HAP-1 (cell line): ENCODE measurements around the gene TAS2R41.

Experiments used
- DNase-seq, 2 experiments: peaks; one replicate each; pipeline ENCODE4 v3.0.0-alpha.2; 2016 to 2020; ENCODE audit warnings: low spot score in 2 of 2
- H3K27me3 ChIP-seq: fragments of 250-450 bp; sonication (Bioruptor Pico); 2 replicates; pipeline ENCODE4 v1.5.1; 2020; ENCODE audit warnings: low read depth, mild to moderate bottlenecking, moderate library complexity
- H3K36me3 ChIP-seq: fragments of 250-450 bp; sonication (Bioruptor Pico); replicated peaks from 2 replicates; pipeline ENCODE4 v1.5.1; 2020; ENCODE audit warnings: mild to moderate bottlenecking
- H3K4me1 ChIP-seq: fragments of 250-450 bp; sonication (Bioruptor Pico); 2 replicates; pipeline ENCODE4 v1.5.1; 2020; ENCODE audit warnings: mild to moderate bottlenecking
- H3K4me3 ChIP-seq: fragments of 250-450 bp; sonication (Bioruptor Pico); 2 replicates; pipeline ENCODE4 v1.5.1; 2020; ENCODE audit warnings: mild to moderate bottlenecking, moderate library complexity
- H3K9me3 ChIP-seq: fragments of 250-450 bp; sonication (Bioruptor Pico); 2 replicates; pipeline ENCODE4 v1.5.1; 2020; ENCODE audit warnings: mild to moderate bottlenecking, moderate library complexity
- in situ Hi-C: fragments of 300-500 bp; cut with MboI; formaldehyde crosslinking; loops from 3 replicates; pipeline ENCODE4 v1.14.3; 2020; ENCODE audit warnings: low sequenced_read_pairs, inconsistent platforms, mixed read lengths

TAS2R41 gene

DNA sequence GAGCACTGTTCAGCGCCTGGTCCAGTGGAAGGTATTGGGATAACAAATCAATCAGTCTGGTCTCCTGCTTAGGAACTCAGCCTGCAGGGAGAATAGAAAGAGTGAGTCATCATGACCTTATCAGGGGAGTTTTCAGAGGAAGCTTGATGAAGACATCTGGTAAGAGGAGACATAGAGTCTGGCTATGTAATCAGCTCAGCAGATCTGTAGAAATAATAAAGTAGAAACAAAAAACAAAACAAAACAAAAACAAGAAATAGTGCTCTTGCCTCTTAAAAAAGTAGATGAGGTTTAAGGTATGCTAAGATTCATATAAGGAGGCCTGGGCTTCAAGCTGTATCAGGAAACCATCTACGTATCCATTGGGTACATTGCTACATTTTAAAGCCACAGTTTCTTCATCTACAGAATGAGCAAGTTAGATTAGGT lies 14.4 kb downstream of the TAS2R41 start:
- no peaks in the 10 kb centered on the region for H3K4me1 ChIP-seq
- DNase-seq, result no peak
- peaks cover 4% of the 10 kb centered on the region for H3K27me3 ChIP-seq
- H3K36me3 ChIP-seq, result no peaks in the 10 kb centered on the region
- in situ Hi-C loops, result no loop called here
- no peaks in the 10 kb centered on the region for H3K9me3 ChIP-seq
- no peak overlapping the region for H3K4me3 ChIP-seq

DNA sequence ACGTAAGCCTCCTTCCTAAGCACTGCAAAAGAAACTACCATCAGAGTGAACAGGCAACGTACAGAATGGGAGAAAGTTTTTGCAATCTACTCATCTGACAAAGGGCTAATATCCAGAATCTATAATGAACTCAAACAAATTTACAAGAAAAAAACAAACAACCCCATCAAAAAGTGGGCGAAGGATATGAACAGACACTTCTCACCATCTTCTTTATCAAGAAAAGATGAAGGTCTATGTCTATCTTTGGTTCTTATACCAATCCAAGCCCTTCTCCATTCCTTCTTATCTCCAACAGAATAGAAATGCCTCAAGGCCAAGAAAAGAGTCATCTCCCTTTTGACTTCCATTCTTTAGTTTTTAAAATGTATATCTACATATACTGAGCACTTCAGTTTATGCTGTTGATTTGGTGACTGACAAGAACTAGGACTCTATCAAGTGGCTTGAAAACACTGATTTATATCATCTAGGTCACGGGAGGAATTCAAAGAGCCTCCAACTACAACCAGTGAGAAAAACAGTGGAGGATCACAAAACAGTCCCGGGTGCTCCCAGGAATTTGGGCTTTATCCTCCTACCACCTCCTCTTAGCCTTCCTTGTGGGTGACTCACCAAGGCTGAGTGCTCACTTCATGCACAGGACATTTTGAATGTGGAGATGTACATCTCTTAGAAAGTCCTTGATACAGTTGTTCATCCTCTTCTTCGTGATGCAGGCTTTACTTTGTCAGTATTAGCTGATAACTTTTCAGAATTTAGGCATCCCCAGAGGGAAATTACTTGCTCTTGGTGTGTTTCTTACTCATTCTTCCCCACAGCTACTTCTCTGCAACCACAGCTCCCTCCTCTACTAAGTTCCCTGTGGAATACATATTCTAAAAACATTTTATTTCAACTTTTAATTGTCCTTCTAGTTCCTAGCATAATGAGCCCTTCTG lies 15.4 kb downstream of the TAS2R41 start:
- no peaks in the 10 kb centered on the region for H3K4me1 ChIP-seq
- H3K36me3 ChIP-seq, result no peaks in the 10 kb centered on the region
- in situ Hi-C loops, result no loop called here
- peaks cover 4% of the 10 kb centered on the region for H3K27me3 ChIP-seq
- no peaks in the 10 kb centered on the region for H3K9me3 ChIP-seq
- no peak overlapping the region for H3K4me3 ChIP-seq
- DNase-seq, result no peak

DNA sequence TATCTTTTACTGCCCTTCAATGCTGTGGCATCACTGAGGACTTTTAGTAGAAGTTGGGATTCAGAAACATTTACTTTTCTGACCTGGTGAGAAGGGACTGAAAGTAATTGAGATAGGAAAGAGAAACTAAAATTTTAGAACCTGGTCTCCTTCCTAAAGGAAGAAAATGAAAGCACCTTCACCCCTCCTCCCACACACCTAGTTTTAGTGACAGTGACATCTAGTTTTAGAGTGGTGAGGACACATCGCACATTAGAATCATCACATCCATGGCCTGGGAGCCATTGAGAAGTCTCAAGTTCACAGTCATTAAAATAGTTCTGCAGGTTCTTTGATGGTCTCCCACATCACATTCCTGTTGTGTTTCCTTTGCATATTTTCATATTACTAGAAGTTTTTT lies 16.1 kb downstream of the TAS2R41 start:
- Histone ChIP-seq H3K9me3 (no peaks in the 10 kb centered on the region), H3K36me3 (no peaks in the 10 kb centered on the region), H3K27me3 (peaks cover 4% of the 10 kb centered on the region), H3K4me1 (no peaks in the 10 kb centered on the region), H3K4me3 (no peak overlapping the region)
- no peak for DNase-seq
- in situ Hi-C loops, result no loop called here

DNA sequence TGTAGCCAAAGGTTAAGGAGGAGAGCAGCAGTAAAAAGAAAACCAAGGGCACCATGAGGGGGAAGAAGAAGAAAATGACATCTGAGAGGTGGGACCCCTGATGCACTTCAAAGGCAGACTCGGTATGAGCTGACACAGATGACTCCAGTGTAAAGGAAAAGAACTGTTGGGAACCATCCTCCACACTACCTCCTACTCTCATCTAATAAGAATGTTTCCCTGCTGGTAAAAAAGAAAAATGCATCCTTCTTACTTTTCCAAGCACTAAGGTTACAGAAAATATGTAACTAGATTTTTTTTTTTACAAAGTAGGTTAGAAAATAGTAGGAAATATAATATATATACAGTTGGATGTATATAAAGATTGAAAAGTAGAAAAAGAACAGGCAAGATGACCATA lies 16.9 kb downstream of the TAS2R41 start:
- in situ Hi-C loops, result no loop called here
- Histone ChIP-seq H3K4me1 (no peaks in the 10 kb centered on the region), H3K36me3 (no peaks in the 10 kb centered on the region), H3K27me3 (peaks cover 4% of the 10 kb centered on the region), H3K4me3 (no peak overlapping the region), H3K9me3 (no peaks in the 10 kb centered on the region)
- DNase-seq, result no peak

DNA sequence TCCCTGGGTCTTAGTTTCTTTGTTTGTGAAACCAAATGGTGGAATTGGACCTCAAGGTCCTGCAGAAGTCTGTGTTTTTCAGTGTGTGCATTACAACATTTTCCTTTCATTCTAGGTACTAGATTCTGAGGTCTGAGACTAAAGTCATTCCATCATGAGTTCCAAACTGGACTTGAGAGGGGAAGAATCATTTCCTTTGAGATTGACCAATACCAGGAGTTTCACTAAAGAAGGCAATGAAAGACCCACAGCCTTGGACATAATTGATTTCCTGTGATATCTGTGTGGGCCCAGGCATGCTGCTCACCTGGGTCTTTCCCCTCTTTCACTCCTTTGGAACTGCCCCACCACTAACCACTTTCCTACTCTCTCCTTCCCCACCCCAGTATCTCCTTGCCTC lies 18.2 kb downstream of the TAS2R41 start:
- in situ Hi-C loops, result no loop called here

DNA sequence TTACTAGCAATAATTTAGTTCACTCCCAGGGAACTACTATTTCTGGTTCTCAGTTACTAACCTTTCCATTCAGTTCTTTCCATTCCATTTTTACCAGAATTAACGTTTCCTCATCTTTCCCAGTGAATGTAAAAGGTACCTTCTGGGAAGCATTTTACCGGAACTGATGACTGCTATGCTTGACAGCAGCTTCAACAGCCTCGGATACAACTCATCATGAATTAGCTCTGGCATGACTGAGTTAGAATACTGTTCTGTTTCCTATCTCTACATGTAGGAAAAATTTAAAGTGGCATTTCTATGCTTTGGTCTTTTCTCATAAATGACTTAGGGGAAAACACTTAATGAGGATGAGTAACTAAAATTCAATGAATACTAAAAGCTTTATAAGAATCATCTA lies 18.6 kb downstream of the TAS2R41 start:
- in situ Hi-C loops, result no loop called here
- Histone ChIP-seq H3K9me3 (no peaks in the 10 kb centered on the region), H3K36me3 (no peaks in the 10 kb centered on the region), H3K4me1 (no peaks in the 10 kb centered on the region), H3K27me3 (peaks cover 2% of the 10 kb centered on the region), H3K4me3 (no peak overlapping the region)
- no peak for DNase-seq

More for the DNA sequence above, 18.2 kb downstream of the TAS2R41 start:
- no peaks in the 10 kb centered on the region for H3K4me1 ChIP-seq
- no peak for DNase-seq
- no peak overlapping the region for H3K4me3 ChIP-seq
- peaks cover 2% of the 10 kb centered on the region for H3K27me3 ChIP-seq
- no peaks in the 10 kb centered on the region for H3K9me3 ChIP-seq
- H3K36me3 ChIP-seq, result no peaks in the 10 kb centered on the region

DNA sequence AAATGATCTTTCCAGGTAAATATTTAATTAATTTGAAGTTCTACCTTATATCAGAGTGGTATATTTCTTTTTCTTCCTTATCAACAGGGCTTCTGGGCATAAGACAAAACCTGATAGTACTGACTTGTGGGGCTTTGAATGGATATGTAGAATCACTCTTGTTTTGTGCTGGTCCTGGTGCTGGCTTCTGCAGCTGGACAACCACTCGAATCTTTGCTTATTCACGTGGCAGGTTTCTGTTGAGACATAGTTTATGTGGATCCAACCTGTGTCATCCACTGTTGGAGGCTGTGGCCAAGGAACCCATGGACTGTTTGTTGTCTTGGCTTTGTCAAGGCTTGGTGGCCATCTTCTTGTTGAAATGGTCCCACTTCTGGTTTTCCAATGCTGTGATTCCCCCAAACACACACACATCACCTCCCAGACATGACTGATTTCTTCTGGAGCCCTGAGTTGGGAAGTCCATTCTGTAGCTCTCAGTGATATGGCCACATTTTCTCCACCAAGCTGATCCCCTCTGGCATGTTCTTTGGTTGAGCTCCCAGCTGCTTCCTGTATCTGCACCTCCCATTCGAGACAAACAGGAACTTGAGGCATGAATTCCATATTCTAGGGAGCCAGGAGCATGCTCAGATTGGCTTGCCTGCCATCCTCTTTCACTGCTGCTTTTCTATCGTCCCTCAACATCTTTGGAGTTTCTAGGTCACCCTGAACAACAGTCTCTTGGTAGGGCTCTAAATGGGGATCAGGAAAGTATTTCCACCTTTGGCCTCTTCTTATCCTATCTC lies 19.5 kb downstream of the TAS2R41 start:
- H3K9me3 ChIP-seq, result no peaks in the 10 kb centered on the region
- no peak overlapping the region for H3K4me3 ChIP-seq
- no peaks in the 10 kb centered on the region for H3K36me3 ChIP-seq
- H3K27me3 ChIP-seq, result peaks cover 2% of the 10 kb centered on the region
- no peaks in the 10 kb centered on the region for H3K4me1 ChIP-seq
- DNase-seq, result no peak
- in situ Hi-C loops, result no loop called here

DNA sequence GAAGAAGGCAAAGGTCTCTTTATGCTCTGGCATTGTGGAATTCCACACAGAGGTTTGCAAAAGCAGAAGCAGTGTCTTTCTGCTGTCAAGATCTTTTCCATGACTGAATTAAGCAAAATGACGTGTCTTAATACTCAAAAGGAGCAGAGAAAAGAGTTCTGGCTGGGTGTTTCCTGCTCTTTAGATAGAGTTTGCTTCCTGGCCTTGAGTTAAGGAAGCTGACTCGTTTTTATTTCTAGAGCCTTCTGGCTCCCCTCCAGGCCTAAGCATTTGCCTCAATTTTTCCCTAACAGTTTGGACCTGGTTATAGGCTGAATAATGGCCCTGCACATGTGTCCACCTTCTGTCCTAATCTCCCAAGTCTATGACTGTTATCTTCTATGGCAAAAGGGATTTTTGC lies 21.6 kb downstream of the TAS2R41 start:
- no peaks in the 10 kb centered on the region for H3K9me3 ChIP-seq
- H3K36me3 ChIP-seq, result no peaks in the 10 kb centered on the region
- peaks cover 2% of the 10 kb centered on the region for H3K27me3 ChIP-seq
- in situ Hi-C loops, result no loop called here
- no peaks in the 10 kb centered on the region for H3K4me1 ChIP-seq
- no peak for DNase-seq
- no peak overlapping the region for H3K4me3 ChIP-seq

DNA sequence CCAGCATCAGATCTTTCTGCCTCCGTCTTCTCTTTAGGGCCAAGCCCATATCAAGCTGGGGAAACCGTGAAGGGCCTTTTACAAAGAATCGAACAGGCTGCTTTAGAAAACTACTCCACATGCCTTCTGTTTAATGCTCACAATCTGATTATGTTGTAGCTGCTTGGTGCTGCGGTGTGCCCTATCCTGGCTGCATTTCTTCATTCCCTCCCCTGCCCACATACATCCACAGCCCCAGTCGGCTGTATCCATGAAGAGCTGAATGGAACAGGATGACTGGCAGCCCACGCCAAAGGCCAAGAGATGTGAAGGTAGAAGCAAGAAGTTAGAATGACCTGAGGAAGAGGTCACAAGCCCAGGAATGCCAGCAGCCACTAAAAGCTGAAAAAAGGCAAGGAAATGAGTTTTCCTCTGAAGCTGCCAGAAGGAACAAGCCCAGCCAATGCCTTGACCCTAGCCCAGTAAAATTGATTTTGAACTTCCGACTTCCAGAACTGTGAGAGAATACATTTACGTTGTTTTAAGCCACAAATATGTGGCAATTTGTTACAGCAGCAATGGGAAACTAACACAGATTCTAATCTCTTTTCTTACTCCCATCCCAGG lies 22.2 kb downstream of the TAS2R41 start:
- Histone ChIP-seq H3K4me3 (no peak overlapping the region), H3K9me3 (no peaks in the 10 kb centered on the region), H3K27me3 (peaks cover 2% of the 10 kb centered on the region), H3K36me3 (no peaks in the 10 kb centered on the region), H3K4me1 (no peaks in the 10 kb centered on the region)
- in situ Hi-C loops, result no loop called here
- DNase-seq, result no peak

DNA sequence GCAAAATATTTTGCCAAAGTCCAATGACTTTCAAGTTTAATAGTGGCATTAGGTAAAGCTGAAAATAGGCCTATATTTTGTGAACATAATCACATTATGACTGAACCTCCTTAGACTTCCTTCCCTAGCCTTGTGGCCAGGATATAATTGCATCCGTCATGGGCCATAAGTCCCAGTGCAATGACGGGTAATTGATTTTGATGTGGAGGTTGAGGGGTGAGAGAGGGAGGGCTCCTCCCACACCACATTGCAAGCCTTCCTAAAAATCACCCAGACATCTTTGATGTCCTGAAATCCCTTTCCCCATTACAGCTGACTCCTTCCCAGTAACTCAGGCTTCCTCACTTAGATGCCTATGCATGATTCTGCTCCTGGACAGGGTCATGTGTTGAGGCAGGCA lies 25.6 kb downstream of the TAS2R41 start:
- Histone ChIP-seq H3K36me3 (no peaks in the 10 kb centered on the region), H3K4me3 (no peak overlapping the region), H3K9me3 (no peaks in the 10 kb centered on the region), H3K27me3 (no peaks in the 10 kb centered on the region), H3K4me1 (no peaks in the 10 kb centered on the region)
- DNase-seq, result no peak
- in situ Hi-C loops, result no loop called here

DNA sequence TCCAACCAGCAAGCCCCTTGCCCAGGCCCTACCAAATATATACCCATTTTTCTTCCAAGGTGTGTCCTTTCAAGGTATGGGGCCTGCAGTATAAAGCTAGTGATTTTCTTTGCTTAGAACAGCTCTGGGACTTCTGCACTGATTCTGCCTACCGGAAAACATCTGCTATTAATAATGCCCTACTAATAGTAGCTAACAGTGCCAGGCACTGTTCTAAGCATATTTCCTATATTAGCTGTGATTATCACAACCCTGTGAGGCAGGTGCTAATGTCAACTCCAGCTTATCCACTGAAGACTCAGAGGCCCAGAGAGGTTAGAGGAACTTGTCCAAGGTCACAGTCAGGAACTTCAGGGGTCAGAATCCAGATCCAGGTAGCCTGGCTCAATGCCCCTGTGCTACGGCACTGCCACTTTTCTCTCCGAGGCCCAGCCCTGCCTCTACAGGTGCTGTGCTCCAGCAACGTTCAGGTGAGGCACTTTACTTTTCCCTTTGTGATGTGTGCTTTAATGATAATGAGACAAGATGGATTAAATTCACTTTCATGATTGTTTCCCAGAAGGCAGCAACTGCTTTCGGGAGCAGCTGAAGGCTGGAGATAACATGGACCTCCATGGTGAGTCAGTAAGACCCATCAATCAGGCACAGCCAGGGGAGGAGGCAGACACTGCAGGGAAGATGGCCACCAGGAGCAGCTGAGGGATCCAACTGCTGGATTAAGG lies 26.7 kb downstream of the TAS2R41 start:
- in situ Hi-C loops, result no loop called here
- DNase-seq, result no peak
- no peaks in the 10 kb centered on the region for H3K4me1 ChIP-seq

DNA sequence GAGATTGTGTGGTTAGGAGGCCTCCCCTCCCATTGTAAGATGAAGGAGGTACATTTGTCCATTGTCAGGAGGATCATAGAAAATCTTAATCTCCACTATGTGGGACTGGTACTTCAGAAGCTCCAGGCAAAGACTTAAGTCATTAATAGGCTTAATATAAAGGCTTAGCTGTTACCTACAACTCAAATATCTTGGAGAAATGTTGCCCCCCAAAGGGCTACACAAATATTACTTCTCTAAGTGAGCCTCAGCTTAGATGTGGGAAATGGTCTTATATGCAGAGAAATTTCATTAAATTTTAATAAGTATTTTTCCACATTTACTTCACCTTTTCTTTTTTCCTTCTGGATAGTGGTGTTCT lies 27.2 kb downstream of the TAS2R41 start:
- no peaks in the 10 kb centered on the region for H3K36me3 ChIP-seq
- no peak for DNase-seq
- no peaks in the 10 kb centered on the region for H3K9me3 ChIP-seq
- H3K4me3 ChIP-seq, result no peak overlapping the region
- H3K4me1 ChIP-seq, result no peaks in the 10 kb centered on the region
- no peaks in the 10 kb centered on the region for H3K27me3 ChIP-seq
- in situ Hi-C loops, result no loop called here

More for the DNA sequence above, 26.7 kb downstream of the TAS2R41 start:
- H3K36me3 ChIP-seq, result no peaks in the 10 kb centered on the region
- H3K27me3 ChIP-seq, result no peaks in the 10 kb centered on the region
- no peaks in the 10 kb centered on the region for H3K9me3 ChIP-seq
- no peak overlapping the region for H3K4me3 ChIP-seq

DNA sequence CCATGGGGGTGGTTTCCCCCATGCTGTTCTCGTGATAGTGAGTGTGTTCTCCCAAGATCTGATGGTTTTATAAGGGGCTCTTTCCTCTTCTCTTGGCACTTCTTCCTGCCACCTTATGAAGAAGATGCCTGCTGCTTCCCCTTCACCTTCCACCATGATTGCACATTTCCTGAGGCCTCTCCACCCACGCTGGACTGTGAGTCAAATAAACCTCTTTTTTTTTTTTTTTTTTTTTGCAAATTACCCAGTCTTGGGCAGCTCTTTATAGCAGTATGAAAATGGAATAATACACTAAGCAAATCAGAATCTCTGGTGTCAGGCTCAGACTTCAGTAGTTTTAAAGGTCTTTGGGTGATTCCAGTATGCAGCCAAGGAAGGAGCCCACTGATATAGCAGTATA lies 28.2 kb downstream of the TAS2R41 start:
- no peak for DNase-seq
- Histone ChIP-seq H3K27me3 (no peaks in the 10 kb centered on the region), H3K4me1 (no peaks in the 10 kb centered on the region), H3K9me3 (no peaks in the 10 kb centered on the region), H3K36me3 (no peaks in the 10 kb centered on the region), H3K4me3 (no peak overlapping the region)
- in situ Hi-C loops, result no loop called here
